ENCODE measurements around the gene PRKCZ.

- TF ChIP-seq CTCF (IDR thresholded peaks at IDR 0.05) = no peak
- TF ChIP-seq POLR2A (IDR thresholded peaks at IDR 0.05) = no peak
Observed at GRCh38 chr1:2124446-2125198, 74.4 kb downstream of the PRKCZ start.

Data from heart left ventricle (tissue), 13 donors.